ENCODE results near the gene THSD4. TPM values are rescaled to one million over a fixed set of nuclear protein-coding genes. Genes with fewer than 3 reads are reported as not detected.
A peak's percentile ranks its signal among the peaks of the same experiment; 100 is the strongest.

THSD4 gene
- total and polyA plus RNA-seq, 2 of the 4 experiments (the other 2 are of a cell fraction): 25.5 to 31.1 TPM

DNA sequence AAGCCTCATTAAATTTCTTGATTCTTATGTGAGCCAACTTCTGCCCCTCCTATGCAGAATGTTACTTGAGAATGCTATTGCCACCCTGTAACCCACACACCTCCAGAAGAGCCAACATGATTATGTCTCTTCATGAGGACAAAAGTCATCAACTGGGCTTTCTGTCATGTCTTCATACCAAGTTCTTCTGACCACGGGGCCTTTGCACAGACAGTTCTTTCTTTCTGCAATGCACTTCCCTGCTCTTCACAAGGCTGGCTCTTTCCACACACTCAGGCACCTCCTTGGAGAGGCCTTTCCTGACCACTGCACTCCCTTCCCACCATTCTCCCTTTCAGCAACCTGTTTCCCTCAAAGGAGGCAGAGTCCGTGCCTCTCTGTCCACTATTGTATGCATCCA lies 587.2 kb downstream of the THSD4 start:
- WGBS, 2 experiments (ENCODE audit: extremely low coverage in 2 of 2, insufficient read length in 1 of 2): no CpG with 5 or more reads among the region's 2 CpGs
- Histone ChIP-seq H3K27ac (ENCODE audit: insufficient read depth, low read length) (no peak overlapping the region), H3K9ac (ENCODE audit: low read depth, low read length) (no peak overlapping the region), H3K4ac (ENCODE audit: low read depth, low read length) (no peak overlapping the region), H4K91ac (ENCODE audit: insufficient read depth, low read depth, low read length) (no peak overlapping the region), H3K79me1 (ENCODE audit: low read depth in 1 of 2, low read length in 2 of 2) (peaks cover 0 to 10% of the 10 kb centered on the region in 2 experiments; a peak in 1 of 4 replicates), H4K5ac (ENCODE audit: low read depth, low read length) (no peak overlapping the region), H2AFZ (replicated peaks; ENCODE audit: low read length, poor library complexity) (no peak overlapping the region), H2BK5ac (ENCODE audit: low read depth, low read length, poor library complexity, severe bottlenecking) (no peak overlapping the region), H2BK120ac (ENCODE audit: low read depth, low read length) (no peak overlapping the region), H3K9me1 (ENCODE audit: insufficient read depth, low read length) (peaks cover 15% of the 10 kb centered on the region), H3K4me1 (ENCODE audit: control insufficient read depth, insufficient read depth, low read length) (peaks cover 19% of the 10 kb centered on the region), H2BK20ac (ENCODE audit: low read depth, low read length) (no peak overlapping the region), H4K20me1 (ENCODE audit: insufficient read depth, low read length) (no peaks in the 10 kb centered on the region), H3K27me3 (ENCODE audit: control insufficient read depth, insufficient read depth, low read length) (no peaks in the 10 kb centered on the region), H3K23ac (ENCODE audit: low read depth, low read length) (no peak overlapping the region), H3K36me3 (ENCODE audit: control insufficient read depth, insufficient read depth, low read length) (no peaks in the 10 kb centered on the region), H3K4me3 (ENCODE audit: insufficient read depth, low read depth, low read length) (no peak overlapping the region), H3K14ac (replicated peaks; ENCODE audit: low read depth, low read length) (no peak overlapping the region), H2BK15ac (ENCODE audit: low read depth, low read length) (no peak overlapping the region), H3K56ac (ENCODE audit: extremely low read depth, insufficient read depth, low read length) (no peak overlapping the region), H3K9me3 (ENCODE audit: control insufficient read depth, insufficient read depth, low read length) (no peaks in the 10 kb centered on the region), H2AK5ac (ENCODE audit: low read depth, low read length) (peak overlapping the region; percentile 24; the same call in 1 of the 2 replicates), H3K18ac (ENCODE audit: low read depth, low read length) (no peak overlapping the region), H4K8ac (ENCODE audit: low read depth in 2 of 2, low read length in 2 of 2) (no peak overlapping the region), H2AK9ac (replicated peaks; ENCODE audit: low read depth, low read length, poor library complexity) (no peak overlapping the region), H3K4me2 (ENCODE audit: low read depth, low read length) (no peak overlapping the region)
- TF ChIP-seq, protein P1, sequence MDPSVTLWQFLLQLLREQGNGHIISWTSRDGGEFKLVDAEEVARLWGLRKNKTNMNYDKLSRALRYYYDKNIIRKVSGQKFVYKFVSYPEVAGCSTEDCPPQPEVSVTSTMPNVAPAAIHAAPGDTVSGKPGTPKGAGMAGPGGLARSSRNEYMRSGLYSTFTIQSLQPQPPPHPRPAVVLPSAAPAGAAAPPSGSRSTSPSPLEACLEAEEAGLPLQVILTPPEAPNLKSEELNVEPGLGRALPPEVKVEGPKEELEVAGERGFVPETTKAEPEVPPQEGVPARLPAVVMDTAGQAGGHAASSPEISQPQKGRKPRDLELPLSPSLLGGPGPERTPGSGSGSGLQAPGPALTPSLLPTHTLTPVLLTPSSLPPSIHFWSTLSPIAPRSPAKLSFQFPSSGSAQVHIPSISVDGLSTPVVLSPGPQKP (IDR thresholded peaks at IDR 0.05; ENCODE audit: borderline replicate concordance, low read depth, low read length): no peak
- no peak for TF ChIP-seq RAD21 (IDR thresholded peaks at IDR 0.05; ENCODE audit: low read length)
- BruUV-seq (replicated peaks): no TSS peak
- intact Hi-C loops (cut with micrococcal nuclease) (no loop called here), in situ Hi-C loops (cut with MboI; ENCODE audit: low sequenced_read_pairs) (no loop called here), dilution Hi-C loops (cut with HindIII; ENCODE audit: low sequenced_read_pairs, unreplicated experiment) (no loop called here)
- ChIA-PET POLR2A (ENCODE audit: unreplicated experiment) (no interaction called here), CTCF (no interaction called here)
- ATAC-seq (ENCODE audit: low read depth) (no peak), DNase-seq (no peak)

Measured in IMR-90 (cell line).